ENCODE results near the gene TSACC.
"Not testable (repeated sequence)": the region's sequence is repeated elsewhere in the genome, so short reads cannot be mapped to it uniquely, and the experiment has no call there.

TSACC gene

DNA sequence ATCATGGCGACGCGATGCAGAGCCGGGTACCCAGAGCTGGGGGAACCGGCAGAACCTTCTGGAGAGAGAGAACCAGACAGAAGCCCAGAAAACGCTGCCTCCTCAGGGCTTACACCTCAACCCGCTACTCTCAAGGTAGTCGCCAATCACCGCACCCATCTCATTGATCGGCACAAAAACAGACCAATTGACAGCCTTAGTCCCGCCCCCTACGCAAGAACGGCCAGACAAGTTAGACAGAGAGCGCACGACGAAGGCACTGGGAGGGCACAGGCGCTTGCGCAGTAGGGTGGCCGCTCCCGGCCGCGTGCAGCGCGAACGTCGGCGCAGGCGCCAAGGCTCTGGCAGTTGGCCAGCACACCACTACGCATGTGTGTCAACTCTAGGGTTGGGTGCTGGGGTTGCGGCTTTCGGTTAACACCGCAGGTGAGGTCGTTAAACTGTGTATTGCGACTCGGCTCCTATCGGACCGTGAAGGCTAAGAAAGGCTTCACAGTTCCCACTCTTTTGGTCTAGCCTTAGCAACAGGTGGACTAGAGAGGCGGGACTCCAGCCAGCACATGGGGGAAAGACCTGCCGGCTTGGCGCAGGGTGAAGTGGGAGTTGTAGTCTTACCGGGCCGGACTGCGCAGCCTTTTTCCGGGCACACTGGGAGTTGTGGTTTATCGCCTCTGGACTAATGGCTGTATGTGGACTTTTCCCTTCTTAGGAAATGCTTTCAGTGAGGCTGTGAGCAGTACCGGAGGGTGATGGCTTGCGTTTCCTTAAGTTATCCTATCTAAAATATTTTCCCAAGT is at the start of gene TSACC, which contains the start of gene CCT3:
Gene TSACC, plus strand, starts transcription at position 347 of the 797 bp plus-strand sequence. CDS start 1,232 bp downstream, outside the sequence.
Gene CCT3, minus strand, starts transcription at position 113 of the 797 bp plus-strand sequence. Its CDS starts 108 bp downstream, at position 5.
- peak; percentile 100 for DNase-seq (ENCODE audit: low spot score)

- DNase-seq (ENCODE audit: low spot score): no peak
Observed at GRCh38 chr1:156289857-156290256, 48.5 kb upstream of the TSACC start.

DNA sequence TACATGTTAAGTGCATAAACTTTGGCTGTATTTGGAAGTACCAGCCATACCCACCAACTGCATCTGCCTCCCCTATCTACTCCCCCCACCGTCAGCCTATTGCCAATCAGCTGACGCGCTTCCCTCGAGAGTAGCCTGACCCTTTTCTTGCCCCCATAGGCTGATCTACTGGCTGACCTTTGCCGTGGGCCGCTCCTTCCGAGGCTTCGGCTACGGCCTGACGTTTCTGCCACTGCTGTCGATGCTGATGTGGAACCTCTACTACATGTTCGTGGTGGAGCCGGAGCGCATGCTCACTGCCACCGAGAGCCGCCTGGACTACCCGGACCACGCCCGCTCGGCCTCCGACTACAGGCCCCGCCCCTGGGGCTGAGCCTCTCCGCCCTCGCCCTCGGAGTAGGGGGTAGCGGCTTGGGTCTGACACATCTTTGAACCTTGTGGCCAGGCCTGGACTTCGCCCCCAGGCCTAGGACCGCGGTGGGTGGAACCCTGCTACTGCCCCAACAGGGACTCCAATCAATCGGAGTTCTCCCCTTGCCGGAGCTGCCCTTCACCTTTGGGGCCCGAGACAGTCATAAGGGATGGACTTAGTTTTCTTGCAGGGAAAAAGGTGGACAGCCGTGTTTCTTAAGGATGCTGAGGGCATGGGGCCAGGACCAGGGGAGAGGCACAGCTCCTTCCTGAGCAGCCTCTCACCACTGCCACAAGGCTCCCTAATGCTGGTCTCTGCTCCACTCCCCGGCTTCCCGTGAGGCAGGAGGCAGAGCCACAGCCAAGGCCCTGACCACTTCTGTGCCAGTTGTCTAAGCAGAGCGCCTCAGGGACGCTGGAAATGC is 46.9 kb upstream of the TSACC start:
- peak; percentile 84 for DNase-seq (ENCODE audit: low spot score)

DNA sequence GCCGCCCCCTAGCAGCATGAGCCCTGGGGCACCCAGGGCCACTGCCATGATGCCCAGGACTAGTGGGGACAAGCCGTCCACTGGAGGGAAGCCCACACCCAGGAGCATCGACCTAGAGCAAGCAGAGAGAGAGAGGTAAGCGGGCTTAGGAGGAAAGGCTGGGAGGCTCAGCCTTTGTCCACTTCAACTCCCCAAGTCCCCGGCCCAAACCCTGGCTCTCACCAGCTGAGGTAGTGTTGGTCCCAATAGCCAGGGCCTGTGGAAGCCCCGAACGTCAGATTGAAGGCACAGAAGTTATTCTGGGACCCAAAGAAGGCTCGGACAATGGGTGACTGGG is 45.3 kb upstream of the TSACC start:
- no peak for DNase-seq (ENCODE audit: low spot score)

DNA sequence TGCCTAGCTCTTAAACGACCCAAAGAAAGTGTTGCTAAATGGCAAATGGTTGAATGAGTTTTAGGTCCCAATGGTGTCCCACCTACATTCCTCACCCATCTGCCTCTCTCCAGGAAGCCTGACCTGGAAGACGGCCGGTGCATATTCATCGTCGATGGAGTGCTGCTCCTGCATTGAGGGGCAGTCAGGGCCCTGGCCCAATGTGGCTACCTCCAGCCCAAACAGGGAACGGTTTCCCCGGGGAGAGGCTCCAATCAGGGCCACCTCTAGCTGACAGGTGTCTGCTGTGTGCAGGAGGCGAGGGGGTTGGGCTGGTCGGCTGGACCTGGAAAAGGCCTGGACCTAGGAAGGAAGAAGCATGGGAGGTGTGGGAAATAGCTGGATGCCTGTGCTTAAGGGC is 44.4 kb upstream of the TSACC start:
- DNase-seq (ENCODE audit: low spot score): no peak

- peak; percentile 67 for DNase-seq (ENCODE audit: low spot score)
Observed at GRCh38 chr1:156295391-156295947, 42.9 kb upstream of the TSACC start, which contains the start of gene GLMP. Gene GLMP, minus strand, starts transcription at chr1:156295679. Its CDS starts 34 bp downstream, at chr1:156295645.

GRCh38 chr1:156298852-156299357 is 39.4 kb upstream of the TSACC start, which contains the start of gene VHLL:
Gene VHLL, minus strand, starts transcription at chr1:156299307. Its CDS starts 118 bp downstream, at chr1:156299189.
- DNase-seq (ENCODE audit: low spot score): no peak

GRCh38 chr1:156303241-156303640 is 35.1 kb upstream of the TSACC start:
- no peak for DNase-seq (ENCODE audit: low spot score)

- no peak for DNase-seq (ENCODE audit: low spot score)
Observed at GRCh38 chr1:156305215-156305614, 33.1 kb upstream of the TSACC start.

GRCh38 chr1:156308078-156308477 is 30.2 kb upstream of the TSACC start:
- DNase-seq (ENCODE audit: low spot score): no peak

GRCh38 chr1:156310962-156311361 is 27.4 kb upstream of the TSACC start:
- DNase-seq (ENCODE audit: low spot score): no peak

DNA sequence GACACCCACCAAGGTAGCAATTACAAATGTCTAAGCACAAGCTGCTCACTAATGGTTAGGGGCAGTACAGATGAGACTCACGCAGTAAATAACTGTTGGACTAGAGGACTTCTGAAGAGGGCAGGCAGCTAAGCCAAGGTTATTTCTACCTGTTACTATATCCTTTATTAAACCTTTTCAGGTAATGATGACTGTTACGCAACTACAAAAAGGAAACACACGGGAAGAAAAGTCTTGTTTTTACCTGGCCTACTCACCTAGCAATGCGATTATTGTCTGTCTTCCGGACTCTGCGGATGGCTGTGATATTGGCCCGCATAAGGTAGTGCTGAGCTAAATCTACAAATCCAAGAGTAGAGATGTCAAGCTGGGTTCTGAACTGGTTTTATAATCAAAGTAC is 21.4 kb upstream of the TSACC start:
- no peak for DNase-seq (ENCODE audit: low spot score)

GRCh38 chr1:156319664-156320063 is 18.7 kb upstream of the TSACC start:
- DNase-seq (ENCODE audit: low spot score): peak; percentile 44

DNA sequence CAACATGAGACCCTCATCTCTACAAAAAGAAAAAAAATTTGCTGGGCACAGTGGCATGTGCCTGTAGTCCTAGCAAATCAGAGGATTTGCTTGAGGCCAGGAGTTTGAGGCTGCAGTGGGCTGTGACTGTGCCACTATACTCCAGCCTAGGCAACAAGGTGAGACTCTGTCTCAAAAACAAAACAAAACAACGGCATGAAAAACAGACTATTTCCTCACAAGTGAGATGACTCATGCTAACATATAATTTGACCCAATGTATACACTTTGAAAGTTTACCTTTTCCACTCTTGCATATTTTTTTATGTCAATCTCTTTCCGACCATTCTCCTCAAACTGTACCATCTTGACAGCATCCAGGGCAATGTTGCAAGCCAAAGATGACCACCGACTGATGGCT is 17.8 kb upstream of the TSACC start:
- no peak for DNase-seq (ENCODE audit: low spot score)

GRCh38 chr1:156323179-156323578 is 15.1 kb upstream of the TSACC start:
- not testable (repeated sequence) for DNase-seq (ENCODE audit: low spot score)

DNA sequence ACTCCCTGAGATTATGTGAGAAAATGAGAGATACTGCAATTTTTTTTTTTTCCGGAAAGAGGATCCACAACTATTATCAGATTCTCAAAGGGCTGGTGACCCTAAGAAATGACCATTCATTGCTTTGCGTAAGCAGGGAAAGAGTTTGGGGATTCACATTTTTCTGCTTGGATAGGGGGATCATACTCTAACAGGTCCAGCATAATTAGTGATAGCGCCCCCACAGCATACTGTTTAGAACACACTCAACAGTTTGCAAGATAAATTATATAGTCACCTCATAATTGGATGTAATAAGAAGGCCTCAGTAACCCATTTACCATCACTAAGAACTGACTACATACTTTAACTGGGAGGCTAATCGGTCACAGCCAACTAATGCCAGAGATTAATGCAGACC is 2.1 kb upstream of the TSACC start:
- DNase-seq (ENCODE audit: low spot score): no peak

DNA sequence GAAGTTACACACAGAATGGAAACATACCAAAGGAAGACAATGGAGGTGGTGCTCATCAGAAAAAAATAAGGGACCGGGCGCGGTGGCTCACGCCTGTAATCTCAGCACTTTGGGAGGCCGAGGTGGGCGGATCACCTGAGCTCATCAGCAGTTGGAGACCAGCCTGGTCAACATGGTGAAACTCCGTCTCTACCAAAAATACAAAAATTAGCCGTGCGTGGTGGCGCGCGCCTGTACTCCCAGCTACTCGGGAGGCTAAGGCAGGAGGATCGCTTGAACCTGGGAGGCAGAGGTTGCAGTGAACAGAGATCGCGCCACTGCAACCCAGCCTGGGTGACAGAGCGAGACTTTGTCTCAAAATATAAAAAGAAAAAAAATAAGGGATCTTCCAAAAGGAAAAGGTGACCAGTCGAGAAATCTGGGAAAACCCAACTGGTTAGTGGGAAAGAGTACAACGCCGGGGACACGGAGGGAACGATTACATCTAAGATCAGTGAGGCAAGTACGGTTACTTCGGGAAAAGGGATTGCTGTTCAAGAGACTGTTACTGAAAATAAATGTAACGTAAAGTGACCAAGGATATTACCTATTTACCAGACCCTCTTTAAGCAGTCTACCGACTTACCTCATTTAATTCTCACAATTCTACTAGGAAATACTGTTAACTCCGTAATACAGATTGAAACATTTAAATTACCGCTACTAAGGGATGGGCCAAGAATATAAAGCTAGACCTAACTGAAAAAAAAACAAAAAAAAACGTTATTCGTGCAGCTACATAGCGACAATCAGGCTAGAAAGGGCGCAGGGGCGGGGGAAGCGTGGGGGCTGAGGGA is 1.1 kb upstream of the TSACC start:
- peak; percentile 10 for DNase-seq (ENCODE audit: low spot score)

- no peak for DNase-seq (ENCODE audit: low spot score)
Observed at GRCh38 chr1:156337888-156338179, 492 bp upstream of the TSACC start.

- no peak for DNase-seq (ENCODE audit: low spot score)
Observed at GRCh38 chr1:156342166-156342955, 4.0 kb downstream of the TSACC start.

DNA sequence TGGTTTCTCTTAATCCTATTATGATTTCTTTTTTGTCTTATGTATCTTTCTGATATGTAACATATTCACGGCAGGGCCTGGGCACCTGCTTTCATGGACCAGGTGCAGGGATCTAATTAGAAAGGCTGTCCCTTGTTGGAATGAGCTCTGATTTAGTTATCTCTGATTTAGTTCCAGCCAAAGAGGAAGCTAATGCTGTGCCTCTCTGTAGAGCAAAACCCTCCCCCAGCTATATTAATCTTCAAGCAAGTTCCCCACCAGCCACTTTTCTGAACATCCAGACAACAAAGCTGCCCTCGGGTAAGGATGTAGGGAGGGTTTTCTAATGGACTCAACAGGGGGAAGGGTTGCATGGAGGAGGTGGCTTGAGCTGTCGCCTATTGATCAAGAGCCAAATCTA is 6.1 kb downstream of the TSACC start:
- no peak for DNase-seq (ENCODE audit: low spot score)

GRCh38 chr1:156346035-156346434 is 7.7 kb downstream of the TSACC start:
- not testable (repeated sequence) for DNase-seq (ENCODE audit: low spot score)
